GM12874 (cell line): ENCODE data around the gene MALSU1.

Source experiments
- TF ChIP-seq, protein P1 (sequence below): IDR thresholded peaks from 2 replicates; pipeline ENCODE4 v1.5.1; 2011; ENCODE audit warnings: low read depth, mild to moderate bottlenecking, control low read depth, low read length, moderate library complexity; ENCODE audit not compliant: insufficient read depth

The MALSU1 gene

DNA sequence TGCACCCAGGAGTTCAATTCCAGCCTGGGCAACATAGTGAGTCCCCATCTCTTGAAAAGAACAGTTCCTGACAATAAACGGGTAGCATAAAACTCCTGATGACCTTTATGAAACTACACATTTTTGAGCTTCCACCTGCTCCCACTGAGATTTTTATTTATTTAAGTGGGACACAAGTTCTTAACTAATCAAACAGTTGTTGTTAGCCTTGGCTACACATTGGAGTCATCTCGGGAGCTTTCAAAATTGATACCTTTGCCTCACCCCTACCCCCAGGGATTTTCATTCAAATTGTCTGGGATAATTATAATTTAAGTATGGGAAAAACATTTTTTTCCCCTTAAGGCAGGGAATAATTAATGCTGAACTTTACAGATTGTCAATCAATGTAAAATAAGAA, 39.3 kb downstream of the MALSU1 start:
- TF ChIP-seq, protein P1, sequence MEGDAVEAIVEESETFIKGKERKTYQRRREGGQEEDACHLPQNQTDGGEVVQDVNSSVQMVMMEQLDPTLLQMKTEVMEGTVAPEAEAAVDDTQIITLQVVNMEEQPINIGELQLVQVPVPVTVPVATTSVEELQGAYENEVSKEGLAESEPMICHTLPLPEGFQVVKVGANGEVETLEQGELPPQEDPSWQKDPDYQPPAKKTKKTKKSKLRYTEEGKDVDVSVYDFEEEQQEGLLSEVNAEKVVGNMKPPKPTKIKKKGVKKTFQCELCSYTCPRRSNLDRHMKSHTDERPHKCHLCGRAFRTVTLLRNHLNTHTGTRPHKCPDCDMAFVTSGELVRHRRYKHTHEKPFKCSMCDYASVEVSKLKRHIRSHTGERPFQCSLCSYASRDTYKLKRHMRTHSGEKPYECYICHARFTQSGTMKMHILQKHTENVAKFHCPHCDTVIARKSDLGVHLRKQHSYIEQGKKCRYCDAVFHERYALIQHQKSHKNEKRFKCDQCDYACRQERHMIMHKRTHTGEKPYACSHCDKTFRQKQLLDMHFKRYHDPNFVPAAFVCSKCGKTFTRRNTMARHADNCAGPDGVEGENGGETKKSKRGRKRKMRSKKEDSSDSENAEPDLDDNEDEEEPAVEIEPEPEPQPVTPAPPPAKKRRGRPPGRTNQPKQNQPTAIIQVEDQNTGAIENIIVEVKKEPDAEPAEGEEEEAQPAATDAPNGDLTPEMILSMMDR = no peak

GRCh38 chr7:23338863-23339262, 39.7 kb downstream of the MALSU1 start:
- TF ChIP-seq, protein P1 = no peak

- TF ChIP-seq, protein P1 = no peak
These were observed 42.9 kb downstream of the MALSU1 start for GRCh38 chr7:23341846-23342598.

GRCh38 chr7:23343102-23343501, 44.0 kb downstream of the MALSU1 start:
- TF ChIP-seq, protein P1 = no peak

- TF ChIP-seq, protein P1 = no peak
These were observed 44.8 kb downstream of the MALSU1 start for GRCh38 chr7:23343806-23344475.

DNA sequence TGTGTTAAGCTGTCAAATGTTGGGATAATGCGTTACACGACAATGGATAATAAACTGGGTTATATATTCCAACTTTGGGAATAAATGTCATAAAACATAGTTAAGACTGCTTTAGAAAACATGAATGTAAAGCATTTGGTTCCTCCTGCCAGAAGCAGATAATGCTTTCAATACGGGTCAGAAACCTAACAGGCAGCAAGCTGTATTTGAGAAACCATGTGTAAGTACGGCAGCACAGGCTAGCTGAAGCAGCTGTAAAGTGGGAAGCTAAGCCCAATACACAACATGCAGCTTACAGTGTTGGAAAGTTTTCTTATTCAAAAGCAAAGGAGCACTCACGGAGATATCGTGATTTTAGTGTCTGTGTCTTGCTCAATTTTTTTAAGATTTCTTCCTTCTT, 46.5 kb downstream of the MALSU1 start:
- TF ChIP-seq, protein P1 = no peak

GRCh38 chr7:23346316-23346715, 47.2 kb downstream of the MALSU1 start:
- TF ChIP-seq, protein P1 = no peak
